HG02610 (cell line): ENCODE data around the gene NPB.
A peak's percentile ranks its signal among the peaks of the same experiment; 100 is the strongest.

Experiments used
- ATAC-seq: cut with Tn5 transposase; IDR thresholded peaks from one replicate; pipeline ENCODE4 v1.9.1; 2021; ENCODE audit warnings: mild to moderate bottlenecking, moderate library complexity; ENCODE audit not compliant: unreplicated experiment

The NPB gene

GRCh38 chr17:81869221-81870130 is 32.6 kb upstream of the NPB start:
- ATAC-seq: no peak

- ATAC-seq: peak; percentile 16
Observed at GRCh38 chr17:81870131-81870980, 31.7 kb upstream of the NPB start.

GRCh38 chr17:81870981-81871386 is 31.1 kb upstream of the NPB start, which contains the start of gene ARHGDIA:
Gene ARHGDIA (minus strand): TSS chr17:81871337. CDS start chr17:81869930, 1,407 bp downstream.
- peak; percentile 41 for ATAC-seq

- peak; percentile 13 for ATAC-seq
Observed at GRCh38 chr17:81871387-81872230, 30.4 kb upstream of the NPB start.

- ATAC-seq: no peak
Observed at GRCh38 chr17:81877569-81877968, 24.5 kb upstream of the NPB start.

- no peak for ATAC-seq
Observed at GRCh38 chr17:81878294-81878693, 23.7 kb upstream of the NPB start.

GRCh38 chr17:81879121-81879520 is 22.9 kb upstream of the NPB start:
- no peak for ATAC-seq

GRCh38 chr17:81884520-81884919 is 17.5 kb upstream of the NPB start:
- no peak for ATAC-seq

- no peak for ATAC-seq
Observed at GRCh38 chr17:81884968-81885367, 17.1 kb upstream of the NPB start.

GRCh38 chr17:81885454-81885853 is 16.6 kb upstream of the NPB start:
- ATAC-seq: no peak

- ATAC-seq: no peak
Observed at GRCh38 chr17:81885869-81886548, 16.0 kb upstream of the NPB start.

GRCh38 chr17:81888105-81888987 is 13.7 kb upstream of the NPB start:
- ATAC-seq: no peak

GRCh38 chr17:81888988-81889595 is 12.9 kb upstream of the NPB start:
- ATAC-seq: no peak

GRCh38 chr17:81889602-81890001 is 12.4 kb upstream of the NPB start:
- ATAC-seq: no peak

GRCh38 chr17:81890447-81891302 is 11.4 kb upstream of the NPB start:
- peak; percentile 18 for ATAC-seq

- ATAC-seq: peak; percentile 23
Observed at GRCh38 chr17:81891303-81891552, 10.8 kb upstream of the NPB start.

GRCh38 chr17:81895400-81895799 is 6.6 kb upstream of the NPB start:
- no peak for ATAC-seq
